Mesendoderm (in vitro differentiated cells): ENCODE data around the gene AARS1.
A peak's percentile ranks its signal among the peaks of the same experiment; 100 is the strongest.
"Not testable (repeated sequence)": the region's sequence is repeated elsewhere in the genome, so short reads cannot be mapped to it uniquely, and the experiment has no call there.

Experiments
- DNase-seq: peaks from one replicate; pipeline ENCODE4 v3.0.0; 2013
- H2AK5ac ChIP-seq: 2 replicates; pipeline ENCODE4 v1.6.1; 2013; ENCODE audit warnings: low read length, inconsistent platforms
- H2BK120ac ChIP-seq: 2 replicates; pipeline ENCODE4 v1.6.1; 2013; ENCODE audit warnings: low read depth, mild to moderate bottlenecking, low read length, moderate library complexity, mixed read lengths
- H2BK15ac ChIP-seq: replicated peaks from 2 replicates; pipeline ENCODE4 v1.6.1; 2013; ENCODE audit warnings: low read depth, mild to moderate bottlenecking, moderate library complexity
- H2BK5ac ChIP-seq: 2 replicates; pipeline ENCODE4 v1.6.1; 2013; ENCODE audit warnings: low read length, inconsistent platforms
- H3K18ac ChIP-seq: 2 replicates; pipeline ENCODE4 v1.6.1; 2013; ENCODE audit warnings: mild to moderate bottlenecking, low read length, mixed read lengths
- H3K23ac ChIP-seq: one replicate; pipeline ENCODE4 v1.6.1; 2013; ENCODE audit warnings: low read length
- H3K27ac ChIP-seq: 2 replicates; pipeline ENCODE4 v1.5.1; 2013; ENCODE audit warnings: low read depth, mild to moderate bottlenecking, inconsistent platforms, low read length, moderate library complexity
- H3K27me3 ChIP-seq: 2 replicates; pipeline ENCODE4 v1.6.1; 2013; ENCODE audit warnings: low read length, control low read depth, mild to moderate bottlenecking, inconsistent platforms; ENCODE audit not compliant: insufficient read depth, poor library complexity
- H3K36me3 ChIP-seq: 2 replicates; pipeline ENCODE4 v1.6.1; 2013; ENCODE audit warnings: low read length, inconsistent platforms; ENCODE audit not compliant: control insufficient read depth, insufficient read depth
- H3K4ac ChIP-seq: one replicate; pipeline ENCODE4 v1.6.1; 2013; ENCODE audit warnings: low read depth, mild to moderate bottlenecking, low read length, moderate library complexity
- H3K4me1 ChIP-seq: 2 replicates; pipeline ENCODE4 v1.6.1; 2013; ENCODE audit warnings: low read depth, low read length, inconsistent platforms; ENCODE audit not compliant: control insufficient read depth
- H3K4me2 ChIP-seq: 2 replicates; pipeline ENCODE4 v1.6.1; 2013; ENCODE audit warnings: low read length
- H3K4me3 ChIP-seq: 2 replicates; pipeline ENCODE4 v1.5.1; 2013; ENCODE audit warnings: mild to moderate bottlenecking, low read length
- H3K56ac ChIP-seq: one replicate; pipeline ENCODE4 v1.6.1; 2013; ENCODE audit warnings: low read length
- H3K79me1 ChIP-seq: 2 replicates; pipeline ENCODE4 v1.6.1; 2013; ENCODE audit warnings: low read length, inconsistent platforms
- H3K79me2 ChIP-seq: 2 replicates; pipeline ENCODE4 v1.6.1; 2013; ENCODE audit warnings: mild to moderate bottlenecking, low read length; ENCODE audit not compliant: control insufficient read depth, insufficient read depth
- H3K9ac ChIP-seq: 2 replicates; pipeline ENCODE4 v1.6.1; 2013; ENCODE audit warnings: low read length, inconsistent platforms
- H4K5ac ChIP-seq: one replicate; pipeline ENCODE4 v1.6.1; 2013; ENCODE audit warnings: low read length
- H4K8ac ChIP-seq: one replicate; pipeline ENCODE4 v1.6.1; 2013; ENCODE audit warnings: low read depth, mild to moderate bottlenecking, control low read depth, low read length, moderate library complexity
- WGBS: extraction: QIAGEN DNeasy Blood & Tissue Kit; methylation state at CpG from one replicate; pipeline ENCODE4 v1.1.7; 2013; ENCODE audit warnings: low lambda C conversion rate, missing lambda C conversion rate; ENCODE audit not compliant: insufficient coverage; ENCODE audit errors: extremely low coverage; 5-methylcytosine and 5-hydroxymethylcytosine counted together

AARS1 gene

GRCh38 chr16:70324998-70325747 is 35.9 kb upstream of the AARS1 start:
- Histone ChIP-seq H3K23ac (no peak overlapping the region), H3K4me2 (no peak overlapping the region), H3K4me3 (no peak overlapping the region), H3K79me2 (no peaks in the 10 kb centered on the region), H3K79me1 (no peaks in the 10 kb centered on the region), H2BK15ac (no peak overlapping the region), H3K27me3 (no peaks in the 10 kb centered on the region), H3K27ac (no peak overlapping the region), H2AK5ac (no peak overlapping the region), H3K56ac (no peak overlapping the region), H3K4me1 (no peaks in the 10 kb centered on the region), H2BK120ac (no peak overlapping the region), H3K18ac (no peak overlapping the region), H3K4ac (no peak overlapping the region), H3K36me3 (peaks cover 2% of the 10 kb centered on the region), H3K9ac (no peak overlapping the region), H2BK5ac (no peak overlapping the region), H4K8ac (no peak overlapping the region), H4K5ac (no peak overlapping the region)
- DNase-seq = no peak
- no CpG with 5 or more reads among the region's 7 CpGs for WGBS

- Histone ChIP-seq H3K79me1 (no peaks in the 10 kb centered on the region), H3K4me3 (no peak overlapping the region), H3K9ac (no peak overlapping the region), H3K36me3 (peaks cover 2% of the 10 kb centered on the region), H3K18ac (no peak overlapping the region), H4K5ac (no peak overlapping the region), H4K8ac (no peak overlapping the region), H3K4me1 (no peaks in the 10 kb centered on the region), H2BK120ac (no peak overlapping the region), H3K79me2 (no peaks in the 10 kb centered on the region), H2BK5ac (no peak overlapping the region), H2BK15ac (no peak overlapping the region), H2AK5ac (no peak overlapping the region), H3K27me3 (no peaks in the 10 kb centered on the region), H3K4ac (no peak overlapping the region), H3K56ac (no peak overlapping the region), H3K4me2 (no peak overlapping the region), H3K23ac (no peak overlapping the region), H3K27ac (no peak overlapping the region)
- WGBS = no CpG with 5 or more reads among the region's 5 CpGs
- no peak for DNase-seq
Observed at GRCh38 chr16:70320121-70320520, 30.8 kb upstream of the AARS1 start.

GRCh38 chr16:70307726-70308125 is 18.4 kb upstream of the AARS1 start:
- not testable (repeated sequence) for H3K23ac ChIP-seq, H3K79me1 ChIP-seq, H3K56ac ChIP-seq, H3K18ac ChIP-seq, H2BK15ac ChIP-seq, H3K79me2 ChIP-seq, H2BK5ac ChIP-seq, H2BK120ac ChIP-seq, H3K4ac ChIP-seq, H4K8ac ChIP-seq, DNase-seq, H3K36me3 ChIP-seq, H3K4me3 ChIP-seq, H3K4me2 ChIP-seq, H3K27me3 ChIP-seq, H3K27ac ChIP-seq, H3K4me1 ChIP-seq, H4K5ac ChIP-seq, H3K9ac ChIP-seq, H2AK5ac ChIP-seq
- WGBS = no CpG with 5 or more reads among the region's 2 CpGs

GRCh38 chr16:70306880-70307279 is 17.6 kb upstream of the AARS1 start:
- H3K9ac ChIP-seq = no peak overlapping the region
- no peak overlapping the region for H3K27ac ChIP-seq
- H3K4me2 ChIP-seq = no peak overlapping the region
- peaks cover 4% of the 10 kb centered on the region for H3K4me1 ChIP-seq
- no peaks in the 10 kb centered on the region for H3K36me3 ChIP-seq
- no peak overlapping the region for H3K18ac ChIP-seq
- H4K5ac ChIP-seq = no peak overlapping the region
- no peak overlapping the region for H3K4ac ChIP-seq
- DNase-seq = no peak
- H3K4me3 ChIP-seq = no peak overlapping the region
- no peak overlapping the region for H2BK120ac ChIP-seq
- H3K56ac ChIP-seq = no peak overlapping the region
- H3K27me3 ChIP-seq = no peaks in the 10 kb centered on the region
- no peak overlapping the region for H2BK15ac ChIP-seq
- no peak overlapping the region for H2AK5ac ChIP-seq
- H2BK5ac ChIP-seq = no peak overlapping the region
- no peak overlapping the region for H3K23ac ChIP-seq
- H3K79me1 ChIP-seq = peaks cover 5% of the 10 kb centered on the region
- no CpG with 5 or more reads among the region's 2 CpGs for WGBS
- H3K79me2 ChIP-seq = peaks cover 7% of the 10 kb centered on the region
- no peak overlapping the region for H4K8ac ChIP-seq

- no peaks in the 10 kb centered on the region for H3K27me3 ChIP-seq
- no peak overlapping the region for H3K4me2 ChIP-seq
- H2AK5ac ChIP-seq = no peak overlapping the region
- no peak overlapping the region for H3K27ac ChIP-seq
- H3K4me3 ChIP-seq = no peak overlapping the region
- H3K36me3 ChIP-seq = no peaks in the 10 kb centered on the region
- H2BK5ac ChIP-seq = no peak overlapping the region
- H3K79me2 ChIP-seq = peaks cover 15% of the 10 kb centered on the region
- peak; percentile 84 for DNase-seq
- no peak overlapping the region for H3K18ac ChIP-seq
- no peak overlapping the region for H2BK120ac ChIP-seq
- WGBS = no CpG with 5 or more reads among the region's 3 CpGs
- H4K8ac ChIP-seq = no peak overlapping the region
- H3K23ac ChIP-seq = no peak overlapping the region
- no peak overlapping the region for H3K9ac ChIP-seq
- H3K79me1 ChIP-seq = peaks cover 6% of the 10 kb centered on the region
- no peak overlapping the region for H2BK15ac ChIP-seq
- no peak overlapping the region for H4K5ac ChIP-seq
- peaks cover 4% of the 10 kb centered on the region for H3K4me1 ChIP-seq
- H3K4ac ChIP-seq = no peak overlapping the region
- H3K56ac ChIP-seq = no peak overlapping the region
Observed at GRCh38 chr16:70304892-70305448, 15.7 kb upstream of the AARS1 start.

GRCh38 chr16:70302745-70303144 is 13.4 kb upstream of the AARS1 start:
- Histone ChIP-seq H4K8ac (no peak overlapping the region), H3K27ac (no peak overlapping the region)
- no CpG with 5 or more reads among the region's 1 CpG for WGBS

More at GRCh38 chr16:70302745-70303144, 13.4 kb upstream of the AARS1 start:
- Histone ChIP-seq H3K23ac (no peak overlapping the region), H3K56ac (no peak overlapping the region), H3K36me3 (no peaks in the 10 kb centered on the region), H2BK15ac (no peak overlapping the region), H3K79me2 (peaks cover 21% of the 10 kb centered on the region), H3K18ac (no peak overlapping the region), H2BK5ac (no peak overlapping the region), H3K4me1 (peaks cover 8% of the 10 kb centered on the region), H3K27me3 (no peaks in the 10 kb centered on the region), H3K4me3 (no peak overlapping the region), H3K9ac (no peak overlapping the region), H3K4ac (no peak overlapping the region), H2BK120ac (no peak overlapping the region), H3K79me1 (peaks cover 6% of the 10 kb centered on the region), H3K4me2 (no peak overlapping the region), H2AK5ac (no peak overlapping the region), H4K5ac (no peak overlapping the region)
- no peak for DNase-seq
